Natural killer cell (primary cell): ENCODE measurements around the gene ALDH1L1. TPM values are rescaled to one million over a fixed set of nuclear protein-coding genes. Genes with fewer than 3 reads are reported as not detected.

Experiments used
- ATAC-seq, 3 donors: fragments of 150-1000 bp in 2 of 3; fragments of 200-7000 bp in 1 of 3; cut with Tn5 transposase; 1 replicate in 1 of 3; 2 replicates in 2 of 3; pipeline ENCODE4 v1.10.0; 2021; ENCODE audit warnings: mild to moderate bottlenecking in 2 of 3, moderate library complexity in 2 of 3
- DNase-seq, 2 donors: peaks; one replicate each; pipeline versions ENCODE4 v3.0.0 to v3.0.0-alpha.2; 2013 to 2021; ENCODE audit warnings: mixed read lengths in 1 of 2
- H3K27ac ChIP-seq: one replicate; pipeline ENCODE4 v1.5.1; 2013; ENCODE audit warnings: mild to moderate bottlenecking, low read length
- H3K27me3 ChIP-seq: one replicate; pipeline ENCODE4 v1.6.1; 2013; ENCODE audit warnings: low read length; ENCODE audit not compliant: control insufficient read depth, insufficient read depth
- H3K36me3 ChIP-seq: one replicate; pipeline ENCODE4 v1.6.1; 2013; ENCODE audit warnings: low read length; ENCODE audit not compliant: control insufficient read depth, insufficient read depth
- H3K4me1 ChIP-seq: one replicate; pipeline ENCODE4 v1.6.1; 2013; ENCODE audit warnings: low read length; ENCODE audit not compliant: control insufficient read depth, insufficient read depth
- H3K4me3 ChIP-seq: one replicate; pipeline ENCODE4 v1.5.1; 2013; ENCODE audit warnings: low read length
- H3K9me3 ChIP-seq: one replicate; pipeline ENCODE4 v1.6.1; 2013; ENCODE audit warnings: low read length; ENCODE audit not compliant: control insufficient read depth, insufficient read depth
- H3K27ac Mint-ChIP-seq, 2 donors: one replicate each; pipeline ENCODE4 v1.8.0; 2022; ENCODE audit warnings: mild to moderate bottlenecking in 2 of 2, mixed read lengths in 2 of 2, moderate library complexity in 1 of 2
- H3K27me3 Mint-ChIP-seq, 2 donors: one replicate each; pipeline ENCODE4 v1.8.0; 2022; ENCODE audit warnings: low read depth in 2 of 2, mixed read lengths in 2 of 2
- H3K36me3 Mint-ChIP-seq: one replicate; pipeline ENCODE4 v1.8.0; 2022; ENCODE audit warnings: mixed read lengths
- H3K4me1 Mint-ChIP-seq, 2 donors: one replicate each; pipeline ENCODE4 v1.8.0; 2022; ENCODE audit warnings: mixed read lengths in 2 of 2
- H3K4me3 Mint-ChIP-seq: one replicate; pipeline ENCODE4 v1.8.0; 2022; ENCODE audit warnings: mild to moderate bottlenecking, moderate library complexity, mixed read lengths
- H3K9me3 Mint-ChIP-seq, 2 donors: one replicate each; pipeline ENCODE4 v1.8.0; 2022; ENCODE audit warnings: mixed read lengths in 2 of 2
- WGBS: methylation state at CpG from one replicate; pipeline ENCODE4 v1.1.7; 2013; ENCODE audit warnings: missing lambda C conversion rate; ENCODE audit not compliant: insufficient coverage; 5-methylcytosine and 5-hydroxymethylcytosine counted together
- intact Hi-C: fragments of 100-400 bp; cut with micrococcal nuclease; formaldehyde crosslinking; loops from one replicate; pipeline ENCODE4 v1.14.2; 2022
- total RNA-seq, 4 donors: library from RNA; stranded (reverse); fragments of 120-200 nt in 1 of 4; gene quantifications; one replicate each; pipeline versions ENCODE4 v1.2.3 to v1.2.4, GENCODE V29; 2013 to 2022
- TF ChIP-seq, protein P1 (sequence below): fragments of 200-600 bp; IDR thresholded peaks from one replicate; pipeline ENCODE4 v1.8.0; 2022; ENCODE audit warnings: antibody characterized with exemption

Gene ALDH1L1
- total RNA-seq, 3 donors from 2014 or later (not counting 1 experiment from before 2014, with no cell fraction given) = not detected

DNA sequence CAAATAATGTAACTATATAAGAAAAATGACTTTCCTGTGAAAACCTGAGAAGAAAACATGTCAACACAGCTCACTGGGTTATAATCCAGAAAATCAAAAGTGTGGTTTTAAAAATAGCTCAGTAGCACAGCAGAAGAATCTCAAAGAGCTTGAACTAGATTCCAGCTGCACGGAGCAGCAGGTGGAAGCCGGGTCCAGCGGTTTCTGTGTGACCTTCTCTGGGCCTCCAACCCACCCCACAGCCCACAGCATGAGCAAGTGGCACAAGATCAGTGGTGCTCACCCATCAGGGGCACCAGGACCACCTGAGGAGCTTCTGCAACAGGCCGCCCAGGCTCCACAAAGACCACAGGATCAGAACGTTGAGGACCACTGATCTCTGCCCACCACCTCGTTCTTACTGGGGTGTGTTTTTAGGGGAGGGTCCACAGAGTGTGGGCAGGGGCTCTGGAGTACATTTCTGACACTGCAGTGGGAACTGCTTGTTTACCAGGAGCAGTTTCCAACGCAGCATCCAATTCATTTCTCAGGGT, 119.7 kb downstream of the ALDH1L1 start:
- WGBS = 90% methylated on average over 7 of the region's 7 CpGs
- Histone ChIP-seq H3K27me3 (no peaks in the 10 kb centered on the region), H3K27ac (no peak overlapping the region), H3K36me3 (peaks cover 2% of the 10 kb centered on the region), H3K9me3 (no peaks in the 10 kb centered on the region), H3K4me3 (no peak overlapping the region), H3K4me1 (peaks cover 10% of the 10 kb centered on the region)
- peaks cover 5% of the 10 kb centered on the region for H3K36me3 Mint-ChIP-seq
- no peaks in the 10 kb centered on the region for H3K9me3 Mint-ChIP-seq
- no peak overlapping the region for H3K4me3 Mint-ChIP-seq
- DNase-seq (no peak), ATAC-seq (no peak)
- no peak overlapping the region for H3K27ac Mint-ChIP-seq
- H3K4me1 Mint-ChIP-seq = peaks cover 25 to 30% of the 10 kb centered on the region in 2 donors
- intact Hi-C loops = no loop called here
- TF ChIP-seq, protein P1, sequence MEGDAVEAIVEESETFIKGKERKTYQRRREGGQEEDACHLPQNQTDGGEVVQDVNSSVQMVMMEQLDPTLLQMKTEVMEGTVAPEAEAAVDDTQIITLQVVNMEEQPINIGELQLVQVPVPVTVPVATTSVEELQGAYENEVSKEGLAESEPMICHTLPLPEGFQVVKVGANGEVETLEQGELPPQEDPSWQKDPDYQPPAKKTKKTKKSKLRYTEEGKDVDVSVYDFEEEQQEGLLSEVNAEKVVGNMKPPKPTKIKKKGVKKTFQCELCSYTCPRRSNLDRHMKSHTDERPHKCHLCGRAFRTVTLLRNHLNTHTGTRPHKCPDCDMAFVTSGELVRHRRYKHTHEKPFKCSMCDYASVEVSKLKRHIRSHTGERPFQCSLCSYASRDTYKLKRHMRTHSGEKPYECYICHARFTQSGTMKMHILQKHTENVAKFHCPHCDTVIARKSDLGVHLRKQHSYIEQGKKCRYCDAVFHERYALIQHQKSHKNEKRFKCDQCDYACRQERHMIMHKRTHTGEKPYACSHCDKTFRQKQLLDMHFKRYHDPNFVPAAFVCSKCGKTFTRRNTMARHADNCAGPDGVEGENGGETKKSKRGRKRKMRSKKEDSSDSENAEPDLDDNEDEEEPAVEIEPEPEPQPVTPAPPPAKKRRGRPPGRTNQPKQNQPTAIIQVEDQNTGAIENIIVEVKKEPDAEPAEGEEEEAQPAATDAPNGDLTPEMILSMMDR = no peak
- no peaks in the 10 kb centered on the region for H3K27me3 Mint-ChIP-seq

DNA sequence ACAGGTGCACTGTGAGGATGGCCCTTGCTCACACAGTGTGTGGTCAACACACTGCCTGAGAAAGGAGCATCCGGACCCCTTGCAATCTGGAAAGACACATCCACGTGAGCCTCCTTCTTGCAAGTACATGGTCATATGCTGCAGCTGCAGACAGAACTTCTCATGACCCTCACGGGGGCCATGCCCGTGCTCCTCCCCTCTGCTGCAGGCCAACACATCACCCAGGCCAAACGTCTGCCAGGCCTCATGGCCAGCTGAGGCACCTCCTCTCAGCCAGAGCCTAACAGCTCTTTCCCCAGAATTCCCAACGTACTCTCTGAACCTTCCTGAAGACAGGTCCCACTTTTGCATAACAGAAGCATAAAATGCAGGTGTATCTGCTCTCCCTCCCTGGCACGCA, 121.7 kb downstream of the ALDH1L1 start:
- H3K27ac Mint-ChIP-seq = no peak overlapping the region
- 78% methylated on average over 7 of the region's 7 CpGs for WGBS
- no peaks in the 10 kb centered on the region for H3K9me3 ChIP-seq
- H3K27ac ChIP-seq = no peak overlapping the region
- H3K4me1 Mint-ChIP-seq = peaks cover 20 to 26% of the 10 kb centered on the region in 2 donors
- TF ChIP-seq, protein P1 = no peak
- H3K27me3 ChIP-seq = no peaks in the 10 kb centered on the region
- ATAC-seq (no peak), DNase-seq (no peak)
- intact Hi-C loops = no loop called here
- no peaks in the 10 kb centered on the region for H3K27me3 Mint-ChIP-seq
- H3K36me3 Mint-ChIP-seq = no peaks in the 10 kb centered on the region
- H3K36me3 ChIP-seq = peaks cover 2% of the 10 kb centered on the region
- H3K4me3 Mint-ChIP-seq = no peak overlapping the region
- peaks cover 8% of the 10 kb centered on the region for H3K4me1 ChIP-seq
- H3K4me3 ChIP-seq = no peak overlapping the region
- H3K9me3 Mint-ChIP-seq = no peaks in the 10 kb centered on the region

DNA sequence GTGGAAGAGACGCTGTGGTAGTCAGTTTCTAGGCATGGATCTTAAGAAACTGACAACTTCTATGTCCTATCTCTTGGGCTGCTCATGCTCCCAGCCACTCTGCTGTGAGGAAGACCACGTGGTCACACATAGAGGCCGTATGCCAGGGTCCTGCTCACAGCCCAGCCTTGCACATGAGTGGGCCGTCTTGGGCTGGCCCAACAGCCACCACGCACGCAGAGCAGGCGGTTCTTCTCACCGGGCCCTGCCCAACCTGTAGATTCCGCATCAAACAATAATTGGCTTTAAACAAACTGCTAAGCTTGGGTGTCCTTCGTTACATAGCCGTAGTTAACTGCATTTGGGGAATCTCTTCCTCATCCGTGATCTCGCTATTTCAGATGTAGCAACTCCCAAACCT, 122.5 kb downstream of the ALDH1L1 start:
- no peak overlapping the region for H3K4me3 ChIP-seq
- H3K36me3 ChIP-seq = peaks cover 2% of the 10 kb centered on the region
- H3K4me3 Mint-ChIP-seq = no peak overlapping the region
- ATAC-seq = no peak
- no peak overlapping the region for H3K27ac Mint-ChIP-seq
- H3K4me1 Mint-ChIP-seq = peaks cover 22 to 29% of the 10 kb centered on the region in 2 donors
- TF ChIP-seq, protein P1 = no peak
- H3K27ac ChIP-seq = no peak overlapping the region
- intact Hi-C loops = no loop called here
- H3K9me3 Mint-ChIP-seq = no peaks in the 10 kb centered on the region
- H3K4me1 ChIP-seq = peaks cover under 1% of the 10 kb centered on the region
- 96% methylated on average over 13 of the region's 13 CpGs for WGBS
- H3K9me3 ChIP-seq = no peaks in the 10 kb centered on the region
- no peaks in the 10 kb centered on the region for H3K36me3 Mint-ChIP-seq
- H3K27me3 Mint-ChIP-seq = no peaks in the 10 kb centered on the region
- no peak for DNase-seq
- no peaks in the 10 kb centered on the region for H3K27me3 ChIP-seq

DNA sequence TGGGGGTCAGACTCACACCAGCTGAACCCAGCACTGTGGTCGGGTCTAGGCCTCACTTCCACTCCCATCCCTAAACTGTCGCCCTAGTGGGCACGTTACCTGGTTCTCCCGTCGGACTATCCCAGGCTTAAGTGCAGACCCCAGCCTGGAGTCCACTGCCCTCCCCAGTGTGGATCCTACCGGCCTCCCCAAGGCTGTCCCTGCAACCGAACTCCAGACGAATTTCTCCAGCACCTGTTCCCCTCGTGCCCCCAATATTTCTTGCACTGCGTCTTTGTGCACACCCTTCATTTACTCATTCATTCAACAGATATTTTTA, 122.9 kb downstream of the ALDH1L1 start:
- H3K9me3 Mint-ChIP-seq = no peaks in the 10 kb centered on the region
- Histone ChIP-seq H3K4me3 (no peak overlapping the region), H3K27ac (no peak overlapping the region), H3K9me3 (no peaks in the 10 kb centered on the region), H3K36me3 (peaks cover 2% of the 10 kb centered on the region), H3K4me1 (peaks cover 3% of the 10 kb centered on the region), H3K27me3 (no peaks in the 10 kb centered on the region)
- DNase-seq (no peak), ATAC-seq (no peak)
- 87% methylated on average over 10 of the region's 10 CpGs for WGBS
- intact Hi-C loops = no loop called here
- H3K27ac Mint-ChIP-seq = no peak overlapping the region
- no peaks in the 10 kb centered on the region for H3K27me3 Mint-ChIP-seq
- no peak overlapping the region for H3K4me3 Mint-ChIP-seq
- H3K36me3 Mint-ChIP-seq = no peaks in the 10 kb centered on the region
- TF ChIP-seq, protein P1 = no peak
- H3K4me1 Mint-ChIP-seq = peaks cover 26 to 34% of the 10 kb centered on the region in 2 donors
